Measurements from ENCODE around the gene VMP1.

DNA sequence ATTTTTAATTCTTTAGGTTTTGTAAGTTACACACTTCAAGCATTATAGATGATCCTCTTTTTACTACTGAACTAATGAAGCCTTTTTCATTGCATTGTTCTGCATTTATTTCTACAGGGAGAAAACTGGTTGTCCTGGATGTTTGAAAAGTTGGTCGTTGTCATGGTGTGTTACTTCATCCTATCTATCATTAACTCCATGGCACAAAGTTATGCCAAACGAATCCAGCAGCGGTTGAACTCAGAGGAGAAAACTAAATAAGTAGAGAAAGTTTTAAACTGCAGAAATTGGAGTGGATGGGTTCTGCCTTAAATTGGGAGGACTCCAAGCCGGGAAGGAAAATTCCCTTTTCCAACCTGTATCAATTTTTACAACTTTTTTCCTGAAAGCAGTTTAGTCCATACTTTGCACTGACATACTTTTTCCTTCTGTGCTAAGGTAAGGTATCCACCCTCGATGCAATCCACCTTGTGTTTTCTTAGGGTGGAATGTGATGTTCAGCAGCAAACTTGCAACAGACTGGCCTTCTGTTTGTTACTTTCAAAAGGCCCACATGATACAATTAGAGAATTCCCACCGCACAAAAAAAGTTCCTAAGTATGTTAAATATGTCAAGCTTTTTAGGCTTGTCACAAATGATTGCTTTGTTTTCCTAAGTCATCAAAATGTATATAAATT lies 132.3 kb downstream of the VMP1 start:
- TF ChIP-seq, protein P1, sequence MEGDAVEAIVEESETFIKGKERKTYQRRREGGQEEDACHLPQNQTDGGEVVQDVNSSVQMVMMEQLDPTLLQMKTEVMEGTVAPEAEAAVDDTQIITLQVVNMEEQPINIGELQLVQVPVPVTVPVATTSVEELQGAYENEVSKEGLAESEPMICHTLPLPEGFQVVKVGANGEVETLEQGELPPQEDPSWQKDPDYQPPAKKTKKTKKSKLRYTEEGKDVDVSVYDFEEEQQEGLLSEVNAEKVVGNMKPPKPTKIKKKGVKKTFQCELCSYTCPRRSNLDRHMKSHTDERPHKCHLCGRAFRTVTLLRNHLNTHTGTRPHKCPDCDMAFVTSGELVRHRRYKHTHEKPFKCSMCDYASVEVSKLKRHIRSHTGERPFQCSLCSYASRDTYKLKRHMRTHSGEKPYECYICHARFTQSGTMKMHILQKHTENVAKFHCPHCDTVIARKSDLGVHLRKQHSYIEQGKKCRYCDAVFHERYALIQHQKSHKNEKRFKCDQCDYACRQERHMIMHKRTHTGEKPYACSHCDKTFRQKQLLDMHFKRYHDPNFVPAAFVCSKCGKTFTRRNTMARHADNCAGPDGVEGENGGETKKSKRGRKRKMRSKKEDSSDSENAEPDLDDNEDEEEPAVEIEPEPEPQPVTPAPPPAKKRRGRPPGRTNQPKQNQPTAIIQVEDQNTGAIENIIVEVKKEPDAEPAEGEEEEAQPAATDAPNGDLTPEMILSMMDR (IDR thresholded peaks at IDR 0.05) = no peak
- no peak for TF ChIP-seq POLR2A (IDR thresholded peaks at IDR 0.05)
